WTC11 (cell line): Measurements from ENCODE around the gene AGAP1. TPM values are rescaled to one million over a fixed set of nuclear protein-coding genes. Genes with fewer than 3 reads are reported as not detected.

ENCODE experiments used
- ATAC-seq: fragments of 200-7000 bp; cut with Tn5 transposase; 2 replicates; pipeline ENCODE4 v1.10.0; 2021; ENCODE audit warnings: mild to moderate bottlenecking, moderate library complexity
- CTCF ChIA-PET: fragments of 300-600 bp; sonication (Branson Sonifier 250); formaldehyde crosslinking; loops from one replicate; lab custom pipeline; 2021; ENCODE audit warnings: antibody characterized with exemption; lab: Charles Lee
- POLR2A ChIA-PET: fragments of 350-600 bp; sonication (Branson Sonifier 250); formaldehyde crosslinking; loops from one replicate; lab custom pipeline; 2021; ENCODE audit warnings: antibody characterized with exemption; lab: Charles Lee
- DNase-seq: peaks from one replicate; pipeline ENCODE4 v3.0.0; 2021; ENCODE audit warnings: low spot score
- H3K27ac Mint-ChIP-seq: 2 replicates; pipeline ENCODE4 v1.8.0; 2021; ENCODE audit warnings: mixed read lengths
- H3K27me3 Mint-ChIP-seq: 2 replicates; pipeline ENCODE4 v1.8.0; 2021; ENCODE audit warnings: low read depth, mild to moderate bottlenecking, moderate library complexity, mixed read lengths
- H3K36me3 Mint-ChIP-seq: 2 replicates; pipeline ENCODE4 v1.8.0; 2021; ENCODE audit warnings: mixed read lengths
- H3K4me1 Mint-ChIP-seq: 2 replicates; pipeline ENCODE4 v1.8.0; 2022; ENCODE audit warnings: mixed read lengths
- H3K4me3 Mint-ChIP-seq: 2 replicates; pipeline ENCODE4 v1.8.0; 2021; ENCODE audit warnings: mild to moderate bottlenecking, moderate library complexity, mixed read lengths
- H3K9me3 Mint-ChIP-seq: 2 replicates; pipeline ENCODE4 v1.8.0; 2021; ENCODE audit warnings: mixed read lengths
- AR ChIP-seq: fragments of 250-450 bp; sonication (Bioruptor Pico); IDR thresholded peaks from 2 replicates; pipeline ENCODE4 v1.9.0; 2021; ENCODE audit warnings: mild to moderate bottlenecking
- ATF2 ChIP-seq: sonication (generic); formaldehyde crosslinking; IDR thresholded peaks from 2 replicates; pipeline ENCODE4 v1.8.1; 2022; ENCODE audit warnings: low read depth, missing genetic modification reagents, borderline replicate concordance
- ERG ChIP-seq: fragments of 250-450 bp; sonication (Bioruptor Pico); IDR thresholded peaks from 2 replicates; pipeline ENCODE4 v1.8.0; 2021; ENCODE audit warnings: mild to moderate bottlenecking
- ETV6 ChIP-seq: sonication (generic); formaldehyde crosslinking; IDR thresholded peaks from 2 replicates; pipeline ENCODE4 v1.8.1; 2022; ENCODE audit warnings: mild to moderate bottlenecking, missing genetic modification reagents
- GTF2I ChIP-seq: fragments of 250-450 bp; sonication (Bioruptor Pico); conservative IDR thresholded peaks from 2 replicates; pipeline ENCODE4 v1.4.0; 2021; ENCODE audit warnings: mild to moderate bottlenecking
- MAX ChIP-seq: sonication (generic); formaldehyde crosslinking; IDR thresholded peaks from 2 replicates; pipeline ENCODE4 v1.8.0; 2022; ENCODE audit warnings: mild to moderate bottlenecking, missing genetic modification reagents
- NR1H2 ChIP-seq: sonication (generic); formaldehyde crosslinking; IDR thresholded peaks from 2 replicates; pipeline ENCODE4 v1.9.0; 2021; ENCODE audit warnings: mild to moderate bottlenecking, moderate library complexity, missing genetic modification reagents
- PRRX2 ChIP-seq: fragments of 250-450 bp; sonication (Bioruptor Pico); IDR thresholded peaks from 2 replicates; pipeline ENCODE4 v1.8.0; 2021; ENCODE audit warnings: mild to moderate bottlenecking
- RORB ChIP-seq: fragments of 250-450 bp; sonication (Bioruptor Pico); IDR thresholded peaks from 2 replicates; pipeline ENCODE4 v1.9.0; 2021; ENCODE audit warnings: mild to moderate bottlenecking
- SP1 ChIP-seq: sonication (generic); formaldehyde crosslinking; conservative IDR thresholded peaks from 2 replicates; pipeline ENCODE4 v1.8.1; 2022; ENCODE audit warnings: missing genetic modification reagents
- TEAD1 ChIP-seq: sonication (generic); formaldehyde crosslinking; IDR thresholded peaks from 2 replicates; pipeline ENCODE4 v1.8.0; 2022; ENCODE audit warnings: mild to moderate bottlenecking, missing genetic modification reagents
- USF2 ChIP-seq: sonication (generic); formaldehyde crosslinking; IDR thresholded peaks from 2 replicates; pipeline ENCODE4 v1.8.1; 2023; ENCODE audit warnings: mild to moderate bottlenecking, missing genetic modification reagents, moderate library complexity
- ZNF232 ChIP-seq: sonication (generic); formaldehyde crosslinking; IDR thresholded peaks from 2 replicates; pipeline ENCODE4 v1.8.0; 2022; ENCODE audit warnings: mild to moderate bottlenecking, missing genetic modification reagents
- ZNF281 ChIP-seq: sonication (generic); formaldehyde crosslinking; IDR thresholded peaks from 2 replicates; pipeline ENCODE4 v1.8.0; 2023; ENCODE audit warnings: mild to moderate bottlenecking, missing genetic modification reagents
- ZNF512 ChIP-seq: sonication (generic); formaldehyde crosslinking; IDR thresholded peaks from 2 replicates; pipeline ENCODE4 v1.8.1; 2022; ENCODE audit warnings: missing genetic modification reagents, borderline replicate concordance
- total RNA-seq: library from RNA; stranded (reverse); gene quantifications from 3 replicates; pipeline ENCODE4 v1.2.3, GENCODE V29; 2021

The AGAP1 gene
- total RNA-seq, 1 experiment from 2014 or later = 49.3 TPM

GRCh38 chr2:235692671-235693171 is 198.9 kb downstream of the AGAP1 start:
- Mint-ChIP-seq H3K4me1 (peaks cover 59% of the 10 kb centered on the region), H3K4me3 (no peak overlapping the region)
- CTCF ChIA-PET = interaction anchor here (1.2 kb wide), 1 partner anchor 54 kb away, joined by 3 read pairs; no protein-coding TSS in a partner anchor

GRCh38 chr2:235693279-235693678 is 199.4 kb downstream of the AGAP1 start:
- ATAC-seq (no peak), DNase-seq (no peak)
- CTCF ChIA-PET = interaction anchor here (1.2 kb wide), 1 partner anchor 53 kb away, joined by 3 read pairs; no protein-coding TSS in a partner anchor
- Mint-ChIP-seq H3K4me3 (no peak overlapping the region), H3K27me3 (no peaks in the 10 kb centered on the region), H3K36me3 (peaks cover 15% of the 10 kb centered on the region), H3K9me3 (peaks cover 11% of the 10 kb centered on the region), H3K27ac (no peak overlapping the region), H3K4me1 (peaks cover 57% of the 10 kb centered on the region)
- POLR2A ChIA-PET = no interaction called here
- no peak for TF ChIP-seq ZNF281
- TF ChIP-seq ZNF512 (CRISPR knock-in tag) = no peak
- no peak for TF ChIP-seq RORB (CRISPR knock-in tag)
- TF ChIP-seq NR1H2 (CRISPR knock-in tag) = no peak

More at GRCh38 chr2:235692671-235693171, 198.9 kb downstream of the AGAP1 start:
- DNase-seq = no peak
- no peak for ATAC-seq
- Mint-ChIP-seq H3K27ac (peak overlapping the region; percentile 57), H3K27me3 (no peaks in the 10 kb centered on the region), H3K9me3 (peaks cover 6% of the 10 kb centered on the region), H3K36me3 (peaks cover 11% of the 10 kb centered on the region)
- POLR2A ChIA-PET = no interaction called here
- TF ChIP-seq ETV6 (CRISPR knock-in tag) = no peak
- no peak for TF ChIP-seq USF2 (CRISPR knock-in tag)
- TF ChIP-seq GTF2I (CRISPR knock-in tag) = no peak
- no peak for TF ChIP-seq TEAD1 (CRISPR knock-in tag)
- no peak for TF ChIP-seq ERG
- TF ChIP-seq ATF2 (CRISPR knock-in tag) = no peak
- no peak for TF ChIP-seq PRRX2 (CRISPR knock-in tag)
- TF ChIP-seq AR (CRISPR knock-in tag) = no peak
- TF ChIP-seq SP1 (CRISPR knock-in tag) = no peak
- no peak for TF ChIP-seq ZNF232 (CRISPR knock-in tag)
- no peak for TF ChIP-seq MAX
